Kidney (tissue), 14 donors: ENCODE data around the gene OSBPL2. TPM values are rescaled to one million over a fixed set of nuclear protein-coding genes. Genes with fewer than 3 reads are reported as not detected.

Source experiments
- DNase-seq, 5 donors: peaks; one replicate each; pipeline ENCODE4 v3.0.0-alpha.2; 2013 to 2020
- FAIRE-seq: peaks from 2 replicates; lab custom pipeline; 2012; peaks lifted over from hg19 to GRCh38; lab: Jason Lieb, UNC
- H3K27ac ChIP-seq, 2 donors: one replicate each; pipeline ENCODE4 v1.7.0; 2013; ENCODE audit warnings: low read depth in 2 of 2, low read length in 2 of 2, inconsistent platforms in 1 of 2
- H3K27me3 ChIP-seq: one replicate; pipeline ENCODE4 v1.7.1; 2013; ENCODE audit warnings: low read length, inconsistent platforms; ENCODE audit not compliant: control insufficient read depth, insufficient read depth
- H3K36me3 ChIP-seq, 3 donors: one replicate each; pipeline versions ENCODE4 v1.7.0 to v1.7.1; 2013; ENCODE audit warnings: low read length in 3 of 3, control low read depth in 1 of 3, inconsistent platforms in 1 of 3; ENCODE audit not compliant: insufficient read depth in 3 of 3, control insufficient read depth in 2 of 3
- H3K4me1 ChIP-seq, 3 donors: one replicate each; pipeline versions ENCODE4 v1.7.0 to v1.7.1; 2013; ENCODE audit warnings: low read length in 3 of 3, inconsistent platforms in 1 of 3, low read depth in 1 of 3; ENCODE audit not compliant: control insufficient read depth in 2 of 3, insufficient read depth in 2 of 3
- H3K4me3 ChIP-seq, 3 donors: one replicate each; pipeline versions ENCODE4 v1.7.0 to v1.8.1; 2013; ENCODE audit warnings: low read length in 3 of 3, control low read depth in 1 of 3, inconsistent platforms in 1 of 3
- H3K9ac ChIP-seq, 3 donors: one replicate each; pipeline versions ENCODE4 v1.7.0 to v1.7.1; 2013; ENCODE audit warnings: low read length in 3 of 3, control low read depth in 1 of 3, inconsistent platforms in 1 of 3
- H3K9me3 ChIP-seq, 3 donors: one replicate each; pipeline versions ENCODE4 v1.7.0 to v1.7.1; 2013; ENCODE audit warnings: low read length in 3 of 3, control low read depth in 1 of 3, inconsistent platforms in 1 of 3; ENCODE audit not compliant: control insufficient read depth in 2 of 3, insufficient read depth in 1 of 3
- intact Hi-C: fragments of 100-400 bp; cut with DNase I; formaldehyde crosslinking; loops from one replicate; pipeline ENCODE4 v1.11.1; 2022
- polyA plus RNA-seq: library from polyadenylated mRNA; stranded (reverse); fragments of 350-450 nt; fragmentation: Illumina TruSeq; extraction: RNeasy Lipid Tissue Mini Kit (QIAGEN cat#74804); gene quantifications from one replicate; pipeline ENCODE4 v1.2.3, GENCODE V29; 2014; ENCODE audit warnings: low read depth, low replicate concordance; ENCODE audit not compliant: insufficient read depth
- total RNA-seq: library from RNA; stranded (reverse); fragmentation: NEBNext Ultra II Directional; extraction: Animal tissue kit (Norgen Biotek cat#: 25700); gene quantifications from one replicate; pipeline ENCODE4 v1.2.1, GENCODE V29; 2021
- TF ChIP-seq, protein P1 (sequence below): IDR thresholded peaks from 3 replicates; pipeline ENCODE4 v1.5.1; 2012; ENCODE audit warnings: mild to moderate bottlenecking, moderate library complexity, borderline replicate concordance; ENCODE audit not compliant: insufficient read depth; ENCODE audit errors: extremely low read depth
- donor health status: control.
- donor health status: control.
- donor health status: control.
- donor health status: control.
- donor health status: control.
- donor health status: DM: yes; HTN: yes; CAD: no.
- donor health status: Normal renal cell carcinoma (clear cell type).

The OSBPL2 gene
- total and polyA plus RNA-seq, 2 donors from 2014 or later, result 20.4 to 57.1 TPM

DNA sequence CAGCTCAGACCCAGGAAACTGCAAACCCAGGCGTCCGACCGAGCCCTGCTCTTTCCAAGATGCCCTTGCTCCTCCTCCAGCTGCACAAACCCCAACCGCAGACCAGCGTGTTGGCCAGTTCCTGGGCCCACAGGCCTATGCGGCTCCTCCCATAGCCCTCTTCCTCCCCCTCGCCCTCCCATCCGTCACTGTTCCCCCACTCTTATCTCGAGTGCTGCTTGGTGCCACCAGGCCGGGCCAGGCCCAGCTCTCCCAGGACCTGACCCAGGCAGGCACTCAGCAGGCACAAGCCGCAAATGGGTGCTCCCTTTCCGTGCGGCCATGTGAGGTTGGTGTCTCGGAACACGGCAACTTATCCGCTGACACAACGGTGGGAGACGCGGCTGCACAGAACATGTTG lies 93.0 kb downstream of the OSBPL2 start:
- TF ChIP-seq, protein P1, sequence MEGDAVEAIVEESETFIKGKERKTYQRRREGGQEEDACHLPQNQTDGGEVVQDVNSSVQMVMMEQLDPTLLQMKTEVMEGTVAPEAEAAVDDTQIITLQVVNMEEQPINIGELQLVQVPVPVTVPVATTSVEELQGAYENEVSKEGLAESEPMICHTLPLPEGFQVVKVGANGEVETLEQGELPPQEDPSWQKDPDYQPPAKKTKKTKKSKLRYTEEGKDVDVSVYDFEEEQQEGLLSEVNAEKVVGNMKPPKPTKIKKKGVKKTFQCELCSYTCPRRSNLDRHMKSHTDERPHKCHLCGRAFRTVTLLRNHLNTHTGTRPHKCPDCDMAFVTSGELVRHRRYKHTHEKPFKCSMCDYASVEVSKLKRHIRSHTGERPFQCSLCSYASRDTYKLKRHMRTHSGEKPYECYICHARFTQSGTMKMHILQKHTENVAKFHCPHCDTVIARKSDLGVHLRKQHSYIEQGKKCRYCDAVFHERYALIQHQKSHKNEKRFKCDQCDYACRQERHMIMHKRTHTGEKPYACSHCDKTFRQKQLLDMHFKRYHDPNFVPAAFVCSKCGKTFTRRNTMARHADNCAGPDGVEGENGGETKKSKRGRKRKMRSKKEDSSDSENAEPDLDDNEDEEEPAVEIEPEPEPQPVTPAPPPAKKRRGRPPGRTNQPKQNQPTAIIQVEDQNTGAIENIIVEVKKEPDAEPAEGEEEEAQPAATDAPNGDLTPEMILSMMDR, result no peak
- Histone ChIP-seq H3K4me1 (no peaks in the 10 kb centered on the region), H3K9me3 (no peaks in the 10 kb centered on the region), H3K27me3 (no peaks in the 10 kb centered on the region), H3K27ac (no peak overlapping the region), H3K4me3 (no peak overlapping the region), H3K36me3 (peaks cover 0 to 31% (median 17%) of the 10 kb centered on the region in 3 donors), H3K9ac (no peak overlapping the region)
- DNase-seq (no peak), FAIRE-seq (no peak)
- intact Hi-C loops, result no loop called here

DNA sequence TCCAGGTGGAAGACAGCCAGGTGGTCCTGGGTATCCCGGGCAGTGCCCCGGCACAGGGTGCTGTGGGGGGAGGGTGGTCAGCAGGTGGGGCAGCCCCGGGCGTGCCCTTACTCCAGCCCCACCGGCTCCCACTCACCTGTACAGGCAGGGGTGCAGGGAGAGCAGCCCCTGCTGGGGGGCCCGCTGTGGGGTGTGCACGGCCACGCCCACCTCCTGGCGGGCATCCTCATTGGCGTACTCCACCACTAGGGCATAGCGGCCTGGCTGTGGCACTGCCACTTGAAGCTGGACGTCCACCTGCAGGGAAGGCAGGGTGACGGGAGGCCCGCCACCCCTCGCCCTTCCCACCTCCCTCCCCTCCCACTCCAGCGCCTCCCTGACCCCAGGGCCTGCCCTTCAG lies 94.1 kb downstream of the OSBPL2 start:
- Histone ChIP-seq H3K27ac (no peak overlapping the region), H3K9ac (no peak overlapping the region), H3K4me3 (no peak overlapping the region), H3K27me3 (no peaks in the 10 kb centered on the region), H3K36me3 (peaks cover 3 to 31% (median 25%) of the 10 kb centered on the region in 3 donors), H3K9me3 (no peaks in the 10 kb centered on the region), H3K4me1 (no peaks in the 10 kb centered on the region)
- DNase-seq, result no peak
- no peak for FAIRE-seq
- intact Hi-C loops, result no loop called here
- TF ChIP-seq, protein P1, result no peak

DNA sequence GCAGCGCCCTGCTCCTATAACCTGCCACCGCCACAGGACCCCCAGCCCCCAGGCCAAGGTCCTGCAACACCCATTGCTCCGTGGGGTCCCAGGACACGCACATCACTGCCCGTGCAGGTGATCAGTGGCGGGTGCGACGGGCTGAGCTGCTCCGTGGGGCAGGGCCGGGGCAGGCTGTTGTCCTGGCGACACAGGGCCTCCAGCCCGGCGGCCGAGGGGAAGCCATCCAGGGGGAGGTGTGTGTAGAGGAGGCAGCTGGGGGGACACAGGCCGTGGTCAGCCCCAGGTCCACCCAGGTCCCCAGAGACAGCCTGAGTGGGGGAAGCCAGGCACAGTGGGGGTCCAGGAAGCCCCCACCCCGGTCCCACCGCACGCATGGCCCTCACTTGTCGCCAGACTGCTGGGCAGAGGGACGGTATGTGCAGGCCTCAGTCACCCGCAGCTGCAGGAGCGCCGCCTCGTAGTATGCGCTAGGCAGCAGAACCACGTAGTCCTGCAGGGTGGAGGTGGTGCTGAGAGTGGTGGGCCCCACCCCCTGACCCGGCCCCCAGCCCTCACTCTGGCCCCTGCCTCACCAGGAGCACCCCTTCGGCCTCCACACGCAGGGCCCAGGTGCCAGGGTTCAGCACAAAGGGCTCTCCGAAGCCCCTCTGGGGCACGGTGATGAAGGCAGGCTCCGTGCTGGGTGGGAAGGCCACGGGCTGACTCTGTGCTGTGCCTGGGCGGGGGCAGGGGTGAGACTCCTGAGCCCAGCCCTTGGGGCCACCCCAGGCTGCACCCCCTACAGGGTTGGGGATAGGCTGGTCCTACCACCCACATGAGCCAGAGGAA lies 94.9 kb downstream of the OSBPL2 start:
- Histone ChIP-seq H3K4me1 (no peaks in the 10 kb centered on the region), H3K27ac (no peak overlapping the region), H3K36me3 (peaks cover 3 to 32% (median 31%) of the 10 kb centered on the region in 3 donors), H3K9me3 (no peaks in the 10 kb centered on the region), H3K4me3 (no peak overlapping the region), H3K9ac (no peak overlapping the region), H3K27me3 (no peaks in the 10 kb centered on the region)
- FAIRE-seq (no peak), DNase-seq (no peak)
- TF ChIP-seq, protein P1, result no peak
- intact Hi-C loops, result no loop called here
